NCI-H1417 (cell line): ENCODE measurements around the gene FAM13A.
A peak's percentile ranks its signal among the peaks of the same experiment; 100 is the strongest.

Experiments used
- DNase-seq, 3 experiments: peaks; one replicate each; lab custom pipeline; 2025; lab: John Stamatoyannopoulos, UW

The FAM13A gene

GRCh38 chr4:88720451-88721428 lies 336.2 kb downstream of the FAM13A start:
- no peak for DNase-seq

DNA sequence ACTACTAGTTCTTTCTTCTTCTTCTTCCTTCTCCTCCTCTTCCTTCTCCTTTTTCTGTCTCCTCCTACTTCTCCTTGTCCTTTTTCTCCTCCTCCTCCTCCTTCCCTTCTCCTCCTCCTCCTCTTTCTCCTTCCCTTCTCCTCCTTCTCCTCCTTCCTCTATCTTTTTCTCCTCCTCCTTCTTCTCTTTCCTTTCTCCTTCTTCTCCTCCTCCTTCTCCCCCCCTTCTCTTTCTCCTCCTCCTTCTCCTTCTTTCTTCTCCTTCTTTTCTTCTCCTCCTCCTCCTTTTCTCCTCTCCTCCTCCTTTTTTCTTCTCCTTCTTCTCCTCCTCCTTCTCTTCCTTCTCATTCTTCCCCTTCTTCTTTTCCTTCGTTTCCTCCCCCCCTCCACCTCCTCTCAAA lies 337.6 kb downstream of the FAM13A start:
- DNase-seq: no peak

DNA sequence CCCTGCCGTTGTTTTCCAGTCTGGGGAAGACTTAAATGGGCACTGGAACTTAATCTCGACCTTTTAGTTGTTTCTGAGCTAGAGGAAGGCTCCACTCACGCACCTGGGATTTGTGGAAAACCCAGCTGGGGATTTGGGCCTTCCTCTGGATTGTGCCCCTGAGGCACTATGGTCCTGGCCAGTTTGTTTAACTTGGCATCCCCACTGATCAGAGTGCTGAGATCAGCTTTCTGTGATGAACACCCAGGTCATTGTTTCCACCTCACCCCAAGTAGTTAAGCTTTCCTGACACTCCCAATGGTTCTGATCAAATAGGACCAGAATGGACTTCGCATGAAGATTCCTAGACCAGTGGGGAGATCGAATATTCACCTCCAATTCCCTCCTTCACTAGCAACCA lies 338.9 kb downstream of the FAM13A start:
- no peak for DNase-seq

- no peak for DNase-seq
Observed at GRCh38 chr4:88713782-88714181, 343.2 kb downstream of the FAM13A start.

DNA sequence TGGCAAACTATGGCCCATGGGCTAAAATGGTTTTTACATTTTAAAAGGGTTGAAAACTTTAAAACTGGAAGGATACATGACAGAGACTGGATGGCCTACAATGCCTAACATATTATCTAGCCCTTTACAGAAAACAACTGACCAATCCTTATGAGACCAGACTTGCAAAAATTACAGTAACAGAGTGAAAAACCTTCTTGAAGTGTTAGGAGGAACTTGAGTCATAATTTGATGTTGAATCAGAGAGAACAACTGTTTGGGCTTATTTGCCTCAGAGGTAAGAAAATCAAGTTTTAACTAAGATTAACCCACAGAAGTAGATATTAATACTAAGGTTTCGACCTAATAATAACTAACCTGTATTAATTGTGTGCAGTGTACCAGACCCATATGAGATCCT lies 347.0 kb downstream of the FAM13A start:
- no peak for DNase-seq

DNA sequence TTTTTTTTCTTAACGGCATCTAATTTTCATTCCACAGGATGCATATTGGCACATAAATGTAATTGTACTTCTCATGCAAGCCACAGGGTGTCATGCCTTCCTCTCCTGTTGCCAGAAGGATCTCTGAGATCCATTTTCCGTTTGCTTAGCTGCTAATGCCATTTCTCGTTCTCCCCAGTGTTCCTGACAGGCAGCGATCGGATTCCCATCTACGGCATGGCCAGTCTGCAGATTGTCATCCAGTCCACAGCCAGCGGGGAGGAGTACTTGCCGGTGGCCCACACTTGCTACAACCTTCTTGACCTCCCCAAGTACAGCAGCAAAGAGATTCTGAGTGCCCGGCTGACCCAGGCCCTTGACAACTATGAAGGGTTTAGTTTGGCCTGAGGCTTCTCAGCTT lies 350.4 kb downstream of the FAM13A start:
- DNase-seq: peak in 1 of 3 experiments; percentile 47

- DNase-seq: no peak
Observed at GRCh38 chr4:88705805-88706492, 351.0 kb downstream of the FAM13A start.

- DNase-seq: no peak
Observed at GRCh38 chr4:88705223-88705622, 351.8 kb downstream of the FAM13A start.

DNA sequence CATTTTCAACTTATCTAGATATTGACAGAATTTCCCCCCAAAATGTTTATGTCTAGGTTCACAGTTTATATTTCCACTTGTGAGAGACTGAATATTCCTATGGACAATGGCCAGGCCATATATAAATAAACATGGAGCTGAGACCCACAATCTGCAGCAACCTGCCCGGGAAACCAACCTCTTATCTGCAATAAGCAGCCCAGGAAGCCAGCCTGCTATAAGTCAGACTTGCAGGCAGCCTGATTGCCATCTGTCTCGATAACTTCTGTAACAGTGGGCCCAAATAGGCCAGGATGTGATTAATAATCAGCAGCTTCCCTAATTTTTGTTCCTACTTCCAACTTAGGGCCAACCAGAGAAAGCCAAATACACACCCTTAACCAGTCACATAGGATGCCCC lies 354.2 kb downstream of the FAM13A start:
- no peak for DNase-seq

DNA sequence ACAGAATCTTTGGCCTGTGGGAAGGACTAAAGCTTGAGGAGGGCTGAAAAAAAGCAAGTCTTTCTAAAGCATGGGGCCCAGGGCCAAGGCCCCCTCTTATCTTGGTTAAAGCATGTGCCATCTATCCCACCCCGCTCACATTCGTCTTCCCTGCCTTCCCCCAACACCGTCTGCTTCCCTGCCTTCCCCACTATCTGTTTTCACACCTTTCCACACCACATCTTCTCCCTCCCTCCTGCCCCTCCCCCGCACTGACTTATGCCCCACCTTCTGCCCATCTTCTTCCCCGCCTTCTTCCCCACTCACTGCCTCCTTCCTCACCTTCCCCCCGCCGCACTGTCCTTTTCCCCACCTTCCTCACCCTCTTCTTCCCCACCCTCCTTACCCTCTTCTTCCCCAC lies 358.5 kb downstream of the FAM13A start:
- DNase-seq: no peak

- DNase-seq: peak; percentile 45 to 62 (median 53)
Observed at GRCh38 chr4:88697588-88698329, 359.2 kb downstream of the FAM13A start, which contains the start of gene NAP1L5. Gene NAP1L5, minus strand, starts transcription at chr4:88697829. Its CDS starts 75 bp downstream, at chr4:88697754.

GRCh38 chr4:88697141-88697540 lies 359.8 kb downstream of the FAM13A start:
- DNase-seq: peak in 1 of 3 experiments; percentile 25

DNA sequence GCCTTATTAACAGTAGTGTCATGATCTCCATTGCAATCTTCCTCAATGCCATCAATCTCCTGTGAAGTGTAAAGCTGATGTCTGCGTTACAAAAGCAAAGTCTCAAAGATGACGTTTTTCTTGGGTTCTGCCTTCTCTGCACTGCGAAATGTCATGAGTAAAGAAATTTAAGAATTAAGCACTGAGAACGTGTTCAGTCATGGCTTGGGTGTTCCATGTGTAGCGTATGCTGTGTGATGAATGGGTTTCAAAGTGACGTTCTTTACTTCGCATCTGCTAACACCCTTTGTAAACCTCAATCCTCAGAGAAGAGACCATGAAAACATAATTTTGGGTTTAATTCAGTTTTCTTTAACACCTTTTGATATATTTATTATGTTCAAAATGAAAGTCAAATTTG lies 360.4 kb downstream of the FAM13A start:
- peak in 1 of 3 experiments; percentile 9 for DNase-seq

DNA sequence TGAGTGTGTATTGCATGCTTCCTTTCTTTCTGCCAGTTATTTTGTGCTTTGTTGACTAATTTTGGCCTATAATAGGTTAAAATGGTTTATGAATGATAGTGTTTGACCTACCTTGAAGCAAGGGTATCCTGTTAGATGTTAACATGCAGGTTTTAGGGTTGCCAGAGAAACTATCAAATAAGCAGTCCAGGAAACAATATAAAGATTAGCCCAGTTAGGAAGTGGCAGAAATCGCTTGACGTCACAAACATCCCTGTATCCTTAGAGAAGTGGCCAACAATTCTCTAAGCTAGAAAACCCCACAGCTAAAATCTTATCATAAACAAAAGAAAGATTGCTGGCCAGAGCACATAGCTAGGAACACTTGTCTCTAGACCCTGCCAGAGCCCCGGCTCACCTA lies 363.2 kb downstream of the FAM13A start:
- DNase-seq: no peak

DNA sequence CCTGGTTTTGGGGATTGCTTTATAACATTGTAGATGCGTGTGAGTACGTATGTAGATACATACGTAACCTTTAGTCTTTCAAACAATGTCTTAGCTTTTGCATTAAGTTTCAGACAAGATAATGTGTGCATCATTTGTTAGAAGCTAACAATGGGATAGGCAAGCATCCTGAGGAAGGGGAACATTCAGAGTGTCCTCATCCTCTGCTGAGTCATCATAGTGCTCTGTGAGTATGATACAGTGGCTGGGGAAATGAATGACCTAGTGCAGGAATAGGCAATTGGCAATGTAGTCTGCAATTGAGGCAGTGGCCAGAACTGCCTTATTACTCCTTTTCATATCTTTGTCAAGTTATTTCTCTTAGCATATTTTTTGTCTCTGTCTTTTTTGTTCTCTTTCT lies 366.6 kb downstream of the FAM13A start:
- no peak for DNase-seq

DNA sequence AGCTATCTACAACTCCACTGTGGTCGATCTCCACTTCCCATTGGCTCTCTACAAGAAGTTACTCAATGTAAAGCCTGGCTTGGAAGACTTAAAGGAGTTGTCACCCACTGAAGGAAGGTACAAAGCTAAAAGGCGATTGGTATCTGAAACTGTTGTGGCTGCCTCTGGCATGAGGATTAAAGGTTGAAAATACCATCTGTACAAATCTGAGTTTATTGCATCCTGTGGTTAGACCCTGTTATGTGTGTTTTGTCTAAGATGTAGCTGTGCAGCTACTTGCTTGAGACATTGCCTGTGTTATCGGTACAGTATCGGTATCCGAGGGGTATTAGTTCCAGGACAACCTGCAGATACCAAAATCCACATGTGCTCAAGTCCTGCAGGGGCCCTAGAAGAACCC lies 375.8 kb downstream of the FAM13A start:
- DNase-seq: no peak
